Natural killer cell (primary cell): ENCODE results near the gene PSMB2. TPM values are rescaled to one million over a fixed set of nuclear protein-coding genes. Genes with fewer than 3 reads are reported as not detected.

Experiments
- ATAC-seq, 3 donors: fragments of 150-1000 bp in 2 of 3; fragments of 200-7000 bp in 1 of 3; cut with Tn5 transposase; 1 replicate in 1 of 3; 2 replicates in 2 of 3; pipeline ENCODE4 v1.10.0; 2021; ENCODE audit warnings: mild to moderate bottlenecking in 2 of 3, moderate library complexity in 2 of 3
- DNase-seq, 2 donors: peaks; one replicate each; pipeline versions ENCODE4 v3.0.0 to v3.0.0-alpha.2; 2013 to 2021; ENCODE audit warnings: mixed read lengths in 1 of 2
- H3K27ac ChIP-seq: one replicate; pipeline ENCODE4 v1.5.1; 2013; ENCODE audit warnings: mild to moderate bottlenecking, low read length
- H3K27me3 ChIP-seq: one replicate; pipeline ENCODE4 v1.6.1; 2013; ENCODE audit warnings: low read length; ENCODE audit not compliant: control insufficient read depth, insufficient read depth
- H3K36me3 ChIP-seq: one replicate; pipeline ENCODE4 v1.6.1; 2013; ENCODE audit warnings: low read length; ENCODE audit not compliant: control insufficient read depth, insufficient read depth
- H3K4me1 ChIP-seq: one replicate; pipeline ENCODE4 v1.6.1; 2013; ENCODE audit warnings: low read length; ENCODE audit not compliant: control insufficient read depth, insufficient read depth
- H3K4me3 ChIP-seq: one replicate; pipeline ENCODE4 v1.5.1; 2013; ENCODE audit warnings: low read length
- H3K9me3 ChIP-seq: one replicate; pipeline ENCODE4 v1.6.1; 2013; ENCODE audit warnings: low read length; ENCODE audit not compliant: control insufficient read depth, insufficient read depth
- H3K27ac Mint-ChIP-seq, 2 donors: one replicate each; pipeline ENCODE4 v1.8.0; 2022; ENCODE audit warnings: mild to moderate bottlenecking in 2 of 2, mixed read lengths in 2 of 2, moderate library complexity in 1 of 2
- H3K27me3 Mint-ChIP-seq, 2 donors: one replicate each; pipeline ENCODE4 v1.8.0; 2022; ENCODE audit warnings: low read depth in 2 of 2, mixed read lengths in 2 of 2
- H3K36me3 Mint-ChIP-seq: one replicate; pipeline ENCODE4 v1.8.0; 2022; ENCODE audit warnings: mixed read lengths
- H3K4me1 Mint-ChIP-seq, 2 donors: one replicate each; pipeline ENCODE4 v1.8.0; 2022; ENCODE audit warnings: mixed read lengths in 2 of 2
- H3K4me3 Mint-ChIP-seq: one replicate; pipeline ENCODE4 v1.8.0; 2022; ENCODE audit warnings: mild to moderate bottlenecking, moderate library complexity, mixed read lengths
- H3K9me3 Mint-ChIP-seq, 2 donors: one replicate each; pipeline ENCODE4 v1.8.0; 2022; ENCODE audit warnings: mixed read lengths in 2 of 2
- CTCF ChIP-seq: fragments of 200-600 bp; IDR thresholded peaks from one replicate; pipeline ENCODE4 v1.8.0; 2022; ENCODE audit warnings: antibody characterized with exemption
- WGBS: methylation state at CpG from one replicate; pipeline ENCODE4 v1.1.7; 2013; ENCODE audit warnings: missing lambda C conversion rate; ENCODE audit not compliant: insufficient coverage; 5-methylcytosine and 5-hydroxymethylcytosine counted together
- intact Hi-C: fragments of 100-400 bp; cut with micrococcal nuclease; formaldehyde crosslinking; loops from one replicate; pipeline ENCODE4 v1.14.2; 2022
- total RNA-seq, 4 donors: library from RNA; stranded (reverse); fragments of 120-200 nt in 1 of 4; gene quantifications; one replicate each; pipeline versions ENCODE4 v1.2.3 to v1.2.4, GENCODE V29; 2013 to 2022

The PSMB2 gene
- total RNA-seq, 3 donors from 2014 or later (not counting 1 experiment from before 2014, with no cell fraction given), result 37.0 to 45.0 (median 37.3) TPM

DNA sequence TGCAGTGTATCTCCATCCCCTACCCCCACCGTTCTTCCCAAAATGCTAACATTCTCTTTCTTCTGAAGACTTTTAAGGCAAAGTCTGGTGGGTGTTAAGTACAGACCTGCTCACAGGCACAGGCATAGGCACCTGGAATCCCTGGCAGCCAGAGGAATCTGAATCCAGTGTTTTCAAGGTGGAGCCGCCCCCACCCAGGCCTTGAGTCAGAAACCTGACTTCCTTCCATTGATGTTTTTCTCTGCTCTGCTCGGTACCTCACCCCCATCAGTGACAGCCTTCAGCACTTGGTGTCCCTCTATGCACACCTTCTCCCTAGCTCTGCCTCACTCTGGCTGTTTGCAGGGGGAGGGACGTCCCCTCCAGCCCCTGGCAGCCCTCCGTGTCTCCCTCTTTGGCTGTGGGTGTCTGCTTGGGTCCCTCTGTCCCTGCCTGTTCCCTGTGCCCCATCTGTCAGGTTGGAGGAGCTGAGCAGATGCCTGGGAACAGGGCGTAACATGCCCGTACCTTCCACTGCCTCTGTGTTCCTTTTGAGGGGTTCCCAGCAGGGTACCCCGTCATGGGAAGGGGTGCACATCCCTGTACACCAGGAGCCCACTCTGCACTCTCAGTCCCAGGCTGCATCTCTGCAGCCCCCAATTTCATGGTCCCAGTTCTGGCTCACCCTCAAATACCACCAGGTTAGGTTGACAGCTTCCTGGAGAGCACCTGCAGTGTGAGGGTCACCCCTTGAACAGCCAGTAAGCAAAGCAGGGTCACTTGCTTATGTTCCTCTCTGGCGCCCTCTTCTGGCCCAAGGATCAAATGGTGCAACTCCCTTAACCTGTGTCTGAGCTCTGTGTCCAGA, 77.1 kb downstream of the PSMB2 start:
- no peaks in the 10 kb centered on the region for H3K27me3 Mint-ChIP-seq
- peak; percentile 76 to 90 for DNase-seq
- Histone ChIP-seq H3K4me3 (no peak overlapping the region), H3K27ac (no peak overlapping the region), H3K36me3 (peaks cover 2% of the 10 kb centered on the region), H3K27me3 (no peaks in the 10 kb centered on the region), H3K4me1 (peaks cover 10% of the 10 kb centered on the region), H3K9me3 (no peaks in the 10 kb centered on the region)
- H3K36me3 Mint-ChIP-seq, result no peaks in the 10 kb centered on the region
- peaks cover 20 to 47% of the 10 kb centered on the region in 2 donors for H3K4me1 Mint-ChIP-seq
- no peak overlapping the region for H3K4me3 Mint-ChIP-seq
- ATAC-seq, result peak; percentile 73 to 90 (median 83)
- no peaks in the 10 kb centered on the region for H3K9me3 Mint-ChIP-seq
- peak; percentile 78 for TF ChIP-seq CTCF
- 85% methylated on average over 9 of the region's 9 CpGs for WGBS
- H3K27ac Mint-ChIP-seq, result peak overlapping the region in 1 of 2 donors; percentile 82
- intact Hi-C loops, result loop anchor here (1.0 kb wide), 2 partner anchors 113 to 210 kb away; no protein-coding TSS in a partner anchor

DNA sequence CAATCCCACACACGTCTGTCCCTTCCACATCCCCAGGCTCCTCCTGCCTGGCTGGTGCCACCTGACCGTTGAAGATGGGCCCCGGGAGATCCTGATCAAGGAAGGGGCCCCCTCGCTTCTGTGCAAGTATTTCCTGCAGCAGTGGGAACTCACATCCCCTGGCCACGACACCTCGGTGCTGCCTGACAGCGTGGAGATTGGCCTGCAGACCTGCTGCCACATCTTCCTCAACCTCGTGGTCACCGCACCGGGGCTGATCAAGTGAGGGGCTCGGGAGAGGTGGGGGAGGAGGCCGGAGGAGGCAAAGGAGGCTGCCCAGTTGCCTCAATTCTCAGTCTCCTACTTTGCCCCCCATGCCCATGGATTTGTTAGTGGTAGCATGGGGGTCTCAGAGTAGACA, 78.2 kb downstream of the PSMB2 start:
- Mint-ChIP-seq H3K27ac (no peak overlapping the region), H3K4me1 (peaks cover 15 to 45% of the 10 kb centered on the region in 2 donors), H3K27me3 (no peaks in the 10 kb centered on the region), H3K9me3 (no peaks in the 10 kb centered on the region), H3K4me3 (no peak overlapping the region), H3K36me3 (no peaks in the 10 kb centered on the region)
- no peak overlapping the region for H3K27ac ChIP-seq
- no peaks in the 10 kb centered on the region for H3K9me3 ChIP-seq
- TF ChIP-seq CTCF, result no peak
- 38% methylated on average over 12 of the region's 12 CpGs for WGBS
- peaks cover 2% of the 10 kb centered on the region for H3K36me3 ChIP-seq
- DNase-seq, result no peak
- no peak for ATAC-seq
- H3K4me1 ChIP-seq, result peaks cover 17% of the 10 kb centered on the region
- no peaks in the 10 kb centered on the region for H3K27me3 ChIP-seq
- H3K4me3 ChIP-seq, result no peak overlapping the region
- intact Hi-C loops, result no loop called here

DNA sequence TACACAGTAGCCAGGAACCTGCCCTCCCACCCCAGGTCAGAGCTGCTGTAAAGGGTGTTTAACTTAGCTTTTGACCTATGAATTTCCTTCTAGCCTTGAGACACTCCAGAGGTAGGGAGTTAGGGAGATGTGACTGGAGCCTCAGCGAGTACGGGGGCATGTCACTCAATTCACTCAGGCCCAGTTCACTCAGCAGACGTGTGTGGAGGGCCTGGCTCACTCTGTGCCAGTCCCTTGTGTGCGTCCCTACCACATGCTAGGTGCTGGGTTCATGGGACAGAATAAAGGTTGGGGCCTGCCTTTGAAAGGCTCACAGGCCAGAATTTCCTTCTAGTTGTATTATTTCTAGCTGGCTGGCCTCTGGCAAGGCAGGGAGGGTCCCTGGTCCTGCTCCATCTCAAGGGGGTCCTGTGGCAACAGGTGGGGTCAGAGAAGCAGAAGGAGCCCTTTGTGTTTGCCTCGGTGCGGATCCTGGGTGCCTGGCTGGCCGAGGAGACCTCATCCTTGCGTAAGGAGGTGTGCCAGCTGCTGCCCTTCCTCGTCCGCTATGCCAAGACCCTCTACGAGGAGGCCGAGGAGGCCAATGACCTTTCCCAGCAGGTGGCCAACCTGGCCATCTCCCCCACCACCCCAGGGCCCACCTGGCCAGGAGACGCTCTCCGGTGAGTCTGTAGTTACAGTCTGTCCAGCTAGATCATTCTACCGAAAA, 79.2 kb downstream of the PSMB2 start:
- 94% methylated on average over 14 of the region's 15 CpGs for WGBS
- H3K27ac ChIP-seq, result no peak overlapping the region
- no peak for TF ChIP-seq CTCF

More for the DNA sequence above, 79.2 kb downstream of the PSMB2 start:
- no peaks in the 10 kb centered on the region for H3K27me3 Mint-ChIP-seq
- no peaks in the 10 kb centered on the region for H3K9me3 Mint-ChIP-seq
- H3K4me3 Mint-ChIP-seq, result no peak overlapping the region
- Histone ChIP-seq H3K9me3 (no peaks in the 10 kb centered on the region), H3K4me1 (peaks cover 21% of the 10 kb centered on the region), H3K4me3 (no peak overlapping the region), H3K27me3 (no peaks in the 10 kb centered on the region), H3K36me3 (peaks cover 2% of the 10 kb centered on the region)
- H3K4me1 Mint-ChIP-seq, result peaks cover 17 to 52% of the 10 kb centered on the region in 2 donors
- H3K27ac Mint-ChIP-seq, result peak overlapping the region in 1 of 2 donors; percentile 41
- DNase-seq, result no peak
- intact Hi-C loops, result no loop called here
- no peak for ATAC-seq
- H3K36me3 Mint-ChIP-seq, result no peaks in the 10 kb centered on the region
